Rectal smooth muscle tissue (tissue), 1 donor: Measurements from ENCODE around the gene DOCK7.

Experiments used
- H3K27ac ChIP-seq: one replicate; pipeline ENCODE4 v1.7.0; 2013; ENCODE audit warnings: low read depth, low read length, inconsistent platforms
- H3K27me3 ChIP-seq: one replicate; pipeline ENCODE4 v1.7.0; 2013; ENCODE audit warnings: low read length; ENCODE audit not compliant: control insufficient read depth, insufficient read depth
- H3K36me3 ChIP-seq: one replicate; pipeline ENCODE4 v1.7.0; 2013; ENCODE audit warnings: low read length; ENCODE audit not compliant: control insufficient read depth, insufficient read depth
- H3K4me1 ChIP-seq: one replicate; pipeline ENCODE4 v1.7.0; 2013; ENCODE audit warnings: low read length; ENCODE audit not compliant: control insufficient read depth, insufficient read depth
- H3K4me3 ChIP-seq: one replicate; pipeline ENCODE4 v1.7.0; 2013; ENCODE audit warnings: low read length
- H3K9ac ChIP-seq: one replicate; pipeline ENCODE4 v1.7.0; 2013; ENCODE audit warnings: low read length

Gene DOCK7

GRCh38 chr1:62448221-62448933 lies 239.8 kb downstream of the DOCK7 start:
- peaks cover 11% of the 10 kb centered on the region for H3K36me3 ChIP-seq
- no peak overlapping the region for H3K9ac ChIP-seq

GRCh38 chr1:62444701-62445100 lies 243.5 kb downstream of the DOCK7 start:
- Histone ChIP-seq H3K4me3 (no peak overlapping the region), H3K27me3 (no peaks in the 10 kb centered on the region), H3K4me1 (no peaks in the 10 kb centered on the region), H3K27ac (no peak overlapping the region), H3K36me3 (peaks cover 13% of the 10 kb centered on the region), H3K9ac (no peak overlapping the region)

More at GRCh38 chr1:62448221-62448933, 239.8 kb downstream of the DOCK7 start:
- H3K27ac ChIP-seq: no peak overlapping the region
- no peak overlapping the region for H3K4me3 ChIP-seq
- H3K4me1 ChIP-seq: no peaks in the 10 kb centered on the region
- H3K27me3 ChIP-seq: no peaks in the 10 kb centered on the region

GRCh38 chr1:62439652-62440371 lies 248.4 kb downstream of the DOCK7 start:
- no peak overlapping the region for H3K27ac ChIP-seq
- peaks cover 8% of the 10 kb centered on the region for H3K36me3 ChIP-seq
- peaks cover 9% of the 10 kb centered on the region for H3K4me1 ChIP-seq
- no peak overlapping the region for H3K4me3 ChIP-seq
- no peaks in the 10 kb centered on the region for H3K27me3 ChIP-seq
- H3K9ac ChIP-seq: no peak overlapping the region

GRCh38 chr1:62438163-62438562 lies 250.0 kb downstream of the DOCK7 start:
- Histone ChIP-seq H3K27ac (no peak overlapping the region), H3K36me3 (peaks cover 5% of the 10 kb centered on the region), H3K9ac (no peak overlapping the region), H3K4me1 (peaks cover 9% of the 10 kb centered on the region), H3K4me3 (peak overlapping the region; percentile 87), H3K27me3 (no peaks in the 10 kb centered on the region)

GRCh38 chr1:62437273-62437940 lies 250.8 kb downstream of the DOCK7 start:
- peak overlapping the region; percentile 99 for H3K27ac ChIP-seq
- peaks cover 9% of the 10 kb centered on the region for H3K4me1 ChIP-seq
- peak overlapping the region; percentile 87 for H3K4me3 ChIP-seq
- H3K27me3 ChIP-seq: no peaks in the 10 kb centered on the region
- peak overlapping the region; percentile 69 for H3K9ac ChIP-seq
- peaks cover 5% of the 10 kb centered on the region for H3K36me3 ChIP-seq

GRCh38 chr1:62436466-62437272 lies 251.5 kb downstream of the DOCK7 start, which contains the start of gene USP1:
TSS of gene USP1 (plus strand) at chr1:62437049. CDS start at chr1:62439868, 2,819 bp downstream.
- H3K27ac ChIP-seq: peak within 1 kb of the TSS; percentile 99
- peaks cover 9% of the 10 kb centered on the region for H3K4me1 ChIP-seq
- H3K4me3 ChIP-seq: peak within 1 kb of the TSS; percentile 87
- H3K27me3 ChIP-seq: no peaks in the 10 kb centered on the region
- peak within 1 kb of the TSS; percentile 100 for H3K9ac ChIP-seq
- peaks cover 1% of the 10 kb centered on the region for H3K36me3 ChIP-seq

- H3K9ac ChIP-seq: peak overlapping the region; percentile 100
- peak overlapping the region; percentile 99 for H3K27ac ChIP-seq
- peaks cover 9% of the 10 kb centered on the region for H3K4me1 ChIP-seq
- no peaks in the 10 kb centered on the region for H3K27me3 ChIP-seq
- peak overlapping the region; percentile 87 for H3K4me3 ChIP-seq
- H3K36me3 ChIP-seq: no peaks in the 10 kb centered on the region
Observed at GRCh38 chr1:62436039-62436465, 252.1 kb downstream of the DOCK7 start.

- peaks cover 9% of the 10 kb centered on the region for H3K4me1 ChIP-seq
- H3K9ac ChIP-seq: peak overlapping the region; percentile 100
Observed at GRCh38 chr1:62435231-62436038, 252.8 kb downstream of the DOCK7 start.

GRCh38 chr1:62434618-62435001 lies 253.6 kb downstream of the DOCK7 start:
- Histone ChIP-seq H3K4me3 (no peak overlapping the region), H3K4me1 (peaks cover 9% of the 10 kb centered on the region), H3K27ac (no peak overlapping the region), H3K27me3 (no peaks in the 10 kb centered on the region), H3K9ac (no peak overlapping the region), H3K36me3 (no peaks in the 10 kb centered on the region)

More at GRCh38 chr1:62435231-62436038, 252.8 kb downstream of the DOCK7 start:
- peak overlapping the region; percentile 87 for H3K4me3 ChIP-seq
- peak overlapping the region; percentile 99 for H3K27ac ChIP-seq
- no peaks in the 10 kb centered on the region for H3K36me3 ChIP-seq
- H3K27me3 ChIP-seq: no peaks in the 10 kb centered on the region

- Histone ChIP-seq H3K36me3 (no peaks in the 10 kb centered on the region), H3K27ac (no peak overlapping the region), H3K9ac (no peak overlapping the region), H3K4me3 (no peak overlapping the region), H3K4me1 (peaks cover 9% of the 10 kb centered on the region), H3K27me3 (no peaks in the 10 kb centered on the region)
Observed at GRCh38 chr1:62433861-62434617, 254.1 kb downstream of the DOCK7 start.

- Histone ChIP-seq H3K4me1 (no peaks in the 10 kb centered on the region), H3K27me3 (no peaks in the 10 kb centered on the region), H3K9ac (no peak overlapping the region), H3K36me3 (no peaks in the 10 kb centered on the region), H3K27ac (no peak overlapping the region), H3K4me3 (no peak overlapping the region)
Observed at GRCh38 chr1:62429581-62429980, 258.6 kb downstream of the DOCK7 start.
